HL-60 (cell line): ENCODE data around the gene PDS5B.
A peak's percentile ranks its signal among the peaks of the same experiment; 100 is the strongest.

ENCODE experiments used
- DNase-seq, 2 experiments: peaks; one replicate each; pipeline ENCODE4 v3.0.0-alpha.2; 2010 to 2020; ENCODE audit warnings: low read depth in 1 of 2, low spot score in 1 of 2
- H3K27ac ChIP-seq: fragments of 250-450 bp; sonication (Bioruptor Pico); replicated peaks from 2 replicates; pipeline ENCODE4 v1.5.1; 2020; ENCODE audit warnings: mild to moderate bottlenecking, moderate library complexity
- H3K27me3 ChIP-seq: fragments of 250-450 bp; sonication (Bioruptor Pico); 2 replicates; pipeline ENCODE4 v1.5.1; 2021; ENCODE audit warnings: mild to moderate bottlenecking, moderate library complexity; ENCODE audit not compliant: insufficient read depth, poor library complexity, severe bottlenecking
- H3K4me3 ChIP-seq: replicated peaks from 2 replicates; pipeline ENCODE4 v1.5.1; 2011; ENCODE audit warnings: mild to moderate bottlenecking, control low read depth, low read length; ENCODE audit not compliant: insufficient read depth
- GABPA ChIP-seq: IDR thresholded peaks from 2 replicates; pipeline ENCODE4 v1.6.1; 2012; ENCODE audit warnings: low read depth
- POLR2AphosphoS5 ChIP-seq: IDR thresholded peaks from 2 replicates; pipeline ENCODE4 v1.6.1; 2012; ENCODE audit warnings: low read depth
- SPI1 ChIP-seq: IDR thresholded peaks from 2 replicates; pipeline ENCODE4 v1.6.1; 2012; ENCODE audit warnings: low read depth, mild to moderate bottlenecking, borderline replicate concordance
- TF ChIP-seq, protein P1 (sequence below): IDR thresholded peaks from 2 replicates; pipeline ENCODE4 v1.6.1; 2012; ENCODE audit warnings: low read depth; ENCODE audit not compliant: insufficient replicate concordance
- TF ChIP-seq, protein P2 (sequence below): IDR thresholded peaks from one replicate; pipeline ENCODE4 v1.5.1; 2011; ENCODE audit warnings: low read length, control low read depth, inconsistent platforms; ENCODE audit not compliant: insufficient read depth

Gene PDS5B

DNA sequence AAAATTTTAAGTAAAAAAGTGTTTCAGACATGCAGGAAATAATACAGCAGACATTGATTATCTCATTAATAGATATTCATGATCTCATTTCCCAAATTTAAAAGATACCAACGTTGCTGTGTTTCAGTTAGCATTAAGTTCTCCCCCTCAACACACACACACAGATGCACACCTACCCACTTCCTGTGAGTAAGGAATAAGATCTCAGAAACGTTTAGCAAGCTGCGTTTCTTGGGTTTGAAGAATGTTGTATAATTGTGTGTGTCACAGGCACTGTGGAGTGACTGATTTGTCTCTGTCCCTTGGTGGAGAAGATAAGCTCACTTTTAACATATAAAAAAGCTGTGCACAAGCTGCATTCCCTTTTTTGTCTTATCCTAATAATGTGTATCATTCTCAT lies 196.8 kb downstream of the PDS5B start:
- no peak overlapping the region for H3K27ac ChIP-seq
- DNase-seq: no peak
- H3K4me3 ChIP-seq: no peak overlapping the region
- no peaks in the 10 kb centered on the region for H3K27me3 ChIP-seq
- no peak for TF ChIP-seq POLR2AphosphoS5
- no peak for TF ChIP-seq SPI1
- TF ChIP-seq, protein P1, sequence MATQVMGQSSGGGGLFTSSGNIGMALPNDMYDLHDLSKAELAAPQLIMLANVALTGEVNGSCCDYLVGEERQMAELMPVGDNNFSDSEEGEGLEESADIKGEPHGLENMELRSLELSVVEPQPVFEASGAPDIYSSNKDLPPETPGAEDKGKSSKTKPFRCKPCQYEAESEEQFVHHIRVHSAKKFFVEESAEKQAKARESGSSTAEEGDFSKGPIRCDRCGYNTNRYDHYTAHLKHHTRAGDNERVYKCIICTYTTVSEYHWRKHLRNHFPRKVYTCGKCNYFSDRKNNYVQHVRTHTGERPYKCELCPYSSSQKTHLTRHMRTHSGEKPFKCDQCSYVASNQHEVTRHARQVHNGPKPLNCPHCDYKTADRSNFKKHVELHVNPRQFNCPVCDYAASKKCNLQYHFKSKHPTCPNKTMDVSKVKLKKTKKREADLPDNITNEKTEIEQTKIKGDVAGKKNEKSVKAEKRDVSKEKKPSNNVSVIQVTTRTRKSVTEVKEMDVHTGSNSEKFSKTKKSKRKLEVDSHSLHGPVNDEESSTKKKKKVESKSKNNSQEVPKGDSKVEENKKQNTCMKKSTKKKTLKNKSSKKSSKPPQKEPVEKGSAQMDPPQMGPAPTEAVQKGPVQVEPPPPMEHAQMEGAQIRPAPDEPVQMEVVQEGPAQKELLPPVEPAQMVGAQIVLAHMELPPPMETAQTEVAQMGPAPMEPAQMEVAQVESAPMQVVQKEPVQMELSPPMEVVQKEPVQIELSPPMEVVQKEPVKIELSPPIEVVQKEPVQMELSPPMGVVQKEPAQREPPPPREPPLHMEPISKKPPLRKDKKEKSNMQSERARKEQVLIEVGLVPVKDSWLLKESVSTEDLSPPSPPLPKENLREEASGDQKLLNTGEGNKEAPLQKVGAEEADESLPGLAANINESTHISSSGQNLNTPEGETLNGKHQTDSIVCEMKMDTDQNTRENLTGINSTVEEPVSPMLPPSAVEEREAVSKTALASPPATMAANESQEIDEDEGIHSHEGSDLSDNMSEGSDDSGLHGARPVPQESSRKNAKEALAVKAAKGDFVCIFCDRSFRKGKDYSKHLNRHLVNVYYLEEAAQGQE: no peak
- TF ChIP-seq GABPA: no peak
- TF ChIP-seq, protein P2, sequence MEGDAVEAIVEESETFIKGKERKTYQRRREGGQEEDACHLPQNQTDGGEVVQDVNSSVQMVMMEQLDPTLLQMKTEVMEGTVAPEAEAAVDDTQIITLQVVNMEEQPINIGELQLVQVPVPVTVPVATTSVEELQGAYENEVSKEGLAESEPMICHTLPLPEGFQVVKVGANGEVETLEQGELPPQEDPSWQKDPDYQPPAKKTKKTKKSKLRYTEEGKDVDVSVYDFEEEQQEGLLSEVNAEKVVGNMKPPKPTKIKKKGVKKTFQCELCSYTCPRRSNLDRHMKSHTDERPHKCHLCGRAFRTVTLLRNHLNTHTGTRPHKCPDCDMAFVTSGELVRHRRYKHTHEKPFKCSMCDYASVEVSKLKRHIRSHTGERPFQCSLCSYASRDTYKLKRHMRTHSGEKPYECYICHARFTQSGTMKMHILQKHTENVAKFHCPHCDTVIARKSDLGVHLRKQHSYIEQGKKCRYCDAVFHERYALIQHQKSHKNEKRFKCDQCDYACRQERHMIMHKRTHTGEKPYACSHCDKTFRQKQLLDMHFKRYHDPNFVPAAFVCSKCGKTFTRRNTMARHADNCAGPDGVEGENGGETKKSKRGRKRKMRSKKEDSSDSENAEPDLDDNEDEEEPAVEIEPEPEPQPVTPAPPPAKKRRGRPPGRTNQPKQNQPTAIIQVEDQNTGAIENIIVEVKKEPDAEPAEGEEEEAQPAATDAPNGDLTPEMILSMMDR: no peak

DNA sequence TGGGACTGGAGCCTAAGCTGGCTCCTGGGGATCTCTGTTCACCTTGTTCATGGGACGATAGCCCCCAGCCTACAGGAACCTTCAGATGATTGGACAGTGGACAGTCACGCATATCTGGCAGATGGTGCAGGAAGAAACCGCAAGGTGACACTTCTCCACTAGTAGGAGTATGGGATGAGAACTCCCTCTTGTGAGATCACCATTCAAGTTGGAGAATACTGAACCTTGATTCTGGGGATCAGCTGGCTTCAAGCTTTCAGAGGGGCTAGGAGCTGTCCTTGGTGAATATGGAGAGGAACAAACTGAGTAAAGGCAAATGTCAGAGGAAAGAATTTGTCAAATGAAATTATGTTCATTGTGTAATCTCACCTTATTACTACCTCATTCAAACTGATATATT lies 204.5 kb downstream of the PDS5B start:
- Histone ChIP-seq H3K4me3 (no peak overlapping the region), H3K27me3 (no peaks in the 10 kb centered on the region), H3K27ac (no peak overlapping the region)
- TF ChIP-seq, protein P2: no peak
- TF ChIP-seq POLR2AphosphoS5 (no peak), SPI1 (no peak), GABPA (no peak)
- TF ChIP-seq, protein P1: peak; percentile 84
- DNase-seq: no peak

DNA sequence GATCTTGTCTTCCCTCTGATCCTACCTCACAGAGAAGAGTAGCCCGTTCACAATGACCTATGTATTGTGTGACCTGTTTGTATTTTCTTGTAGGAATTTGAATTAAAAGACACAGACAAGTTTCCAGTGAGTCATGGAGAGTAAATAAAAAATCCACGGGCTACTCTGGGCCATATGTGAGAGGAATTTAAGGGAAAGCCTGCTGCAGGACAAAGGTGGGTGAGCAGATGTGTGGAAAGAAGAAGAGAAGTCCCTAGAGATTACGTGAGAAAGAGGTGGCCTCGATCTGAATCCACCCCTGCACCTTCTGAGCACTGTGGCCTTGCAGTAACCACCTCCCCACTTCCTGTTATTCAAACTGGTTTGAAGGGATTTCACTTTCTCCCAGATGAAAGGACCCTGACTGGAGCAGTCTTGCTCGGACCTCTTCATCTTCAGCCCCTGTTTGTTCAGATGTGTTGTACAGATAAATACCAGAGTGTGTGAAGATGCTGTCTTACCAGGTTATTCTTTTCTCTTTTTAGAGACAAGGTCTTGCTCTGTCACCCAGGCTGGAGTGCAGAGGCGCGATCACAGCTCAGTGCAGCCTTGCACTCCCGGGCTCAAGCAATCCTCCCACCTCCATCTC lies 205.4 kb downstream of the PDS5B start:
- Histone ChIP-seq H3K27me3 (no peaks in the 10 kb centered on the region), H3K4me3 (no peak overlapping the region), H3K27ac (no peak overlapping the region)
- TF ChIP-seq SPI1: peak; percentile 63; the same call in 1 of the 2 replicates
- TF ChIP-seq, protein P1: no peak
- DNase-seq: peak in 1 of 2 experiments; percentile 24

DNA sequence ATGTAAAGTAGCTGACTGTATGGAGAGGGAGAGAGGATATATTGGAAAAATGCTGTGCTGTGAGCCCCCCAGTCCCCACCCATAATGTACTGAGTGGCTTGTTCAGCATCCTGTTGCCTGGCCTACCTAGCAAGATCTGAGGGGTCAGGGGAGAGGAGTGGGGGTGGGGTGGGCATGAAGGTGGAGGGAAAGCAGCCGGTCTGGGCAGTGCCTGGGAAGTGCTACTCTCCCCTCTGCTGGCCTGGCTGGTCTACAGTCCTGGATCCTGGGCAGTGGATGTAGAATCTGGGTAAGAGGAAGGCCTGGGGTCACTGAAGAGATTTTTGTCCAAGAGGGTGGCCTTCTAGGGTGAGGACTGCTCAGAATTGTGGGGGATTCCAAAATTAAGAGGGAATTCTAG lies 210.5 kb downstream of the PDS5B start:
- no peak overlapping the region for H3K4me3 ChIP-seq
- no peaks in the 10 kb centered on the region for H3K27me3 ChIP-seq
- no peak for DNase-seq
- H3K27ac ChIP-seq: no peak overlapping the region
- TF ChIP-seq POLR2AphosphoS5 (no peak), SPI1 (no peak), GABPA (no peak)
- TF ChIP-seq, protein P1: no peak
- TF ChIP-seq, protein P2: no peak
